SK-N-MC (cell line): ENCODE measurements around the gene CPA5.

Source experiments
- EZH2 ChIP-seq: fragments of 200-600 bp; sonication (generic); IDR thresholded peaks from one replicate; pipeline ENCODE4 v1.6.1; 2017; ENCODE audit warnings: antibody characterized with exemption
- POLR2AphosphoS5 ChIP-seq: IDR thresholded peaks from 2 replicates; pipeline ENCODE4 v1.6.1; 2012; ENCODE audit warnings: mild to moderate bottlenecking, low read depth, low read length, borderline replicate concordance

DNA sequence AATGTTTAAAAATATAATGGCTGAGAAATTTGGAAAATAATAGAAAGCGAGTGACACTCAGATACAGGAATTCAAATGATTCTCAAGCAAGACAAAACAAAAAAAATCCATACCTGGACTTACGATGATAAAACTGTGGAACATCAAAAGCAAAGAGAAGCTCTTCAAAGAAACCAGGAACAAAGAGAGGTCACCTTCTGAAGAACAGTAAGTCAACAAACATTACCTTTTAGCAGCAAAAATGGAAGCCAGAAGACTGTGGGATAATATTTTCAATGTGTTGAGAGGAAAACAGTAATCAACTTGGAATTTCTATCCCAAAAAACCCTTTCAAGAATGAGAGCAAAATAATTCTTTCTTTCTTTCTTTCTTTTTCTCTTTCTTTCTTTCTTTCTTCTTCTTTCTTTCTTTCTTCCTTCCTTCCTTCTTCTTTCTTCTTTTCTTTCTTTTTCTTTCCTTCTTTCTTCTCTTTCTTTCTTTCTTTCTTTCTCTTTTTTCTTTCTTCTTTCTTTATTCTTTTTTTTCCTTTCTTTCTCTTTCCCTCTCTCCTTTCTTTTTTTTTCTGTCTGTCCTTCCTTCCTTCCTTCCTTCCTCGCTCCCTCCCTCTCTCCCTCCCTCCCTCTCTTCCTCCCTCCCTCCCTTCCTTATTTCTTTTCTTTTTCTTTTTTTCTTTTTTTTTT, 1.8 kb upstream of the CPA5 start:
- no peak for TF ChIP-seq POLR2AphosphoS5
- no peak for TF ChIP-seq EZH2
